Aorta (tissue), 5 donors: ENCODE measurements around the gene ANO6. TPM values are rescaled to one million over a fixed set of nuclear protein-coding genes. Genes with fewer than 3 reads are reported as not detected.
A peak's percentile ranks its signal among the peaks of the same experiment; 100 is the strongest.

ENCODE experiments used
- ATAC-seq: fragments of 200-7000 bp; cut with Tn5 transposase; one replicate; pipeline ENCODE4 v1.9.1; 2022; ENCODE audit warnings: moderate library complexity; ENCODE audit not compliant: low FRiP score
- DNase-seq, 2 donors: peaks; one replicate each; pipeline ENCODE4 v3.0.0-alpha.2; 2020
- H3K27ac ChIP-seq, 2 donors: one replicate each; pipeline ENCODE4 v1.5.1; 2013; ENCODE audit warnings: low read length in 2 of 2, mild to moderate bottlenecking in 2 of 2, moderate library complexity in 2 of 2, control low read depth in 1 of 2, inconsistent platforms in 1 of 2, low read depth in 1 of 2
- H3K27me3 ChIP-seq, 2 donors: one replicate each; pipeline ENCODE4 v1.6.1; 2013; ENCODE audit warnings: control low read depth in 1 of 2, low read length in 1 of 2, mild to moderate bottlenecking in 1 of 2, moderate library complexity in 1 of 2; ENCODE audit not compliant: insufficient read depth in 2 of 2, control insufficient read depth in 1 of 2
- H3K36me3 ChIP-seq, 2 donors: one replicate each; pipeline ENCODE4 v1.6.1; 2013; ENCODE audit warnings: control low read depth in 1 of 2, low read length in 1 of 2, mild to moderate bottlenecking in 1 of 2; ENCODE audit not compliant: insufficient read depth in 2 of 2, control insufficient read depth in 1 of 2
- H3K4me1 ChIP-seq, 2 donors: one replicate each; pipeline ENCODE4 v1.6.1; 2013; ENCODE audit warnings: low read length in 2 of 2, control low read depth in 1 of 2, mild to moderate bottlenecking in 1 of 2, moderate library complexity in 1 of 2; ENCODE audit not compliant: insufficient read depth in 2 of 2, control insufficient read depth in 1 of 2
- H3K4me3 ChIP-seq, 2 donors: one replicate each; pipeline ENCODE4 v1.5.1; 2013; ENCODE audit warnings: low read length in 2 of 2, control low read depth in 1 of 2, mild to moderate bottlenecking in 1 of 2
- H3K9me3 ChIP-seq: one replicate; pipeline ENCODE4 v1.6.1; 2013; ENCODE audit warnings: mild to moderate bottlenecking, low read length; ENCODE audit not compliant: control insufficient read depth
- WGBS, 2 donors: extraction: QIAGEN DNeasy Blood & Tissue Kit; methylation state at CpG; one replicate each; pipeline ENCODE4 v1.1.7; 2013; 5-methylcytosine and 5-hydroxymethylcytosine counted together
- intact Hi-C, 2 donors: fragments of 100-400 bp; cut with DNase I; formaldehyde crosslinking; loops; one replicate each; pipeline versions ENCODE4 v1.14.2 to v1.15.0; 2022
- polyA plus RNA-seq, 2 donors: library from polyadenylated mRNA; stranded (reverse); fragments of 200-250 nt; gene quantifications; one replicate each; pipeline ENCODE4 v1.2.3, GENCODE V29; 2013
- total RNA-seq, 2 donors: library from RNA; stranded (reverse); fragmentation: NEBNext Ultra II Directional; extraction: Animal tissue kit (Norgen Biotek cat#: 25700); gene quantifications; one replicate each; pipeline ENCODE4 v1.2.1, GENCODE V29; 2021
- donor health status: healthy with polysubstance abuse.
- donor health status: Bipolar disorder and iron deficiency.
- donor health status: DM: no; HTN: no; CAD: no.
- donor health status: DM: no; HTN: no; CAD: no.
- donor health status: DM: yes; HTN: yes; CAD: no.

Gene ANO6
- total and polyA plus RNA-seq, 4 donors, result 16.0 to 129 (median 64.6) TPM

DNA sequence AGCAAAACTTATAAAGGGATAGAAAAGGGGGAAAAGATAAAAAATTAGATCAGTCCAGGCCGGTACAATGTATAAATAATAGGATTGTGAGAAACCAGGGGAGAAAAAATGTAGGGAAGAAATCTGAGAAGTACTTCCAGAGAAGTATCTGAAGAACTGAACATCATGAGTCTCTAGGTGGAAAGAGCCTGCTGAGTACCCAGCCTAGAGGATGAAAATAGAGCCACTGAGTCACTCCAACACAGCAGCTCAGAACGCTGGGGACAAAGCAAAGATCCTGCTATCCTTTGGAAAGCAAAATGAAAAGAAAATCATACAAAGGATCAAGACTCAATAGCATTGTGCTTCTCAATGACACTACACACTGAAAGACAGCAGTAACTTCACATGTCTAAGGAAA lies 138.0 kb downstream of the ANO6 start:
- DNase-seq, result no peak
- Histone ChIP-seq H3K27me3 (no peaks in the 10 kb centered on the region), H3K4me1 (peaks cover 2 to 9% of the 10 kb centered on the region in 2 donors), H3K4me3 (no peak overlapping the region), H3K27ac (no peak overlapping the region), H3K9me3 (no peaks in the 10 kb centered on the region), H3K36me3 (peaks cover 0 to 2% of the 10 kb centered on the region in 2 donors)
- WGBS, 2 donors, result 64% methylated on average over 2 of the region's 2 CpGs
- intact Hi-C loops, result no loop called here
- no peak for ATAC-seq

GRCh38 chr12:45354399-45354798 lies 138.5 kb downstream of the ANO6 start:
- peaks cover 0 to 2% of the 10 kb centered on the region in 2 donors for H3K36me3 ChIP-seq
- no peak overlapping the region for H3K27ac ChIP-seq
- ATAC-seq (no peak), DNase-seq (no peak)
- no peaks in the 10 kb centered on the region for H3K9me3 ChIP-seq
- intact Hi-C loops, result no loop called here
- no peak overlapping the region for H3K4me3 ChIP-seq
- peaks cover 2 to 11% of the 10 kb centered on the region in 2 donors for H3K4me1 ChIP-seq
- H3K27me3 ChIP-seq, result no peaks in the 10 kb centered on the region

GRCh38 chr12:45355730-45356129 lies 139.8 kb downstream of the ANO6 start:
- H3K27me3 ChIP-seq, result no peaks in the 10 kb centered on the region
- ATAC-seq (no peak), DNase-seq (no peak)
- intact Hi-C loops, result loop anchor here in 1 of 2 donors (5.0 kb wide), 1 partner anchor 48 kb away; no protein-coding TSS in a partner anchor
- no peaks in the 10 kb centered on the region for H3K9me3 ChIP-seq
- peaks cover 0 to 2% of the 10 kb centered on the region in 2 donors for H3K36me3 ChIP-seq
- peak overlapping the region; percentile 28 to 87 for H3K27ac ChIP-seq
- no peak overlapping the region for H3K4me3 ChIP-seq
- 8 to 13% methylated on average over 3 of the region's 3 CpGs for WGBS, 2 donors
- H3K4me1 ChIP-seq, result peaks cover 2 to 12% of the 10 kb centered on the region in 2 donors

GRCh38 chr12:45356822-45357538 lies 141.1 kb downstream of the ANO6 start:
- DNase-seq, result no peak
- Histone ChIP-seq H3K36me3 (no peaks in the 10 kb centered on the region), H3K27me3 (no peaks in the 10 kb centered on the region), H3K4me1 (peaks cover 2 to 12% of the 10 kb centered on the region in 2 donors), H3K27ac (no peak overlapping the region), H3K9me3 (no peaks in the 10 kb centered on the region), H3K4me3 (no peak overlapping the region)
- peak; percentile 23 for ATAC-seq
- intact Hi-C loops, result loop anchor here in 1 of 2 donors (1.0 to 5.0 kb wide), 2 partner anchors 50 to 141 kb away; partner anchors contain the start of gene ANO6
- WGBS, 2 donors, result 46 to 53% methylated on average over 4 of the region's 4 CpGs

GRCh38 chr12:45357539-45358417 lies 141.9 kb downstream of the ANO6 start:
- intact Hi-C loops, result loop anchor here in 1 of 2 donors (1.0 to 5.0 kb wide), 2 partner anchors 50 to 141 kb away; partner anchors contain the start of gene ANO6
- DNase-seq (peak in 1 of 2 donors; percentile 53), ATAC-seq (peak; percentile 71)
- Histone ChIP-seq H3K4me1 (peaks cover 2 to 12% of the 10 kb centered on the region in 2 donors), H3K36me3 (no peaks in the 10 kb centered on the region), H3K9me3 (no peaks in the 10 kb centered on the region), H3K27ac (peak overlapping the region in 1 of 2 donors; percentile 21), H3K27me3 (no peaks in the 10 kb centered on the region), H3K4me3 (no peak overlapping the region)
- WGBS, 2 donors, result 5 to 6% methylated on average over 4 of the region's 4 CpGs

GRCh38 chr12:45362291-45362690 lies 146.4 kb downstream of the ANO6 start:
- H3K27me3 ChIP-seq, result no peaks in the 10 kb centered on the region
- H3K4me1 ChIP-seq, result peaks cover 2 to 10% of the 10 kb centered on the region in 2 donors
- H3K9me3 ChIP-seq, result no peaks in the 10 kb centered on the region
- intact Hi-C loops, result no loop called here
- H3K36me3 ChIP-seq, result peaks cover 0 to 2% of the 10 kb centered on the region in 2 donors
- H3K4me3 ChIP-seq, result no peak overlapping the region
- no peak for DNase-seq
- no peak for ATAC-seq
- no peak overlapping the region for H3K27ac ChIP-seq

- no peaks in the 10 kb centered on the region for H3K9me3 ChIP-seq
Observed at GRCh38 chr12:45363903-45364302, 148.0 kb downstream of the ANO6 start.

GRCh38 chr12:45368841-45369489 lies 153.1 kb downstream of the ANO6 start:
- no peaks in the 10 kb centered on the region for H3K9me3 ChIP-seq
- H3K4me3 ChIP-seq, result no peak overlapping the region
- no peaks in the 10 kb centered on the region for H3K27me3 ChIP-seq
- WGBS, 2 donors, result 64 to 70% methylated on average over 3 of the region's 3 CpGs
- H3K4me1 ChIP-seq, result peaks cover 0 to 2% of the 10 kb centered on the region in 2 donors
- H3K36me3 ChIP-seq, result peaks cover 5 to 6% of the 10 kb centered on the region in 2 donors
- intact Hi-C loops, result no loop called here
- ATAC-seq, result no peak
- DNase-seq, result no peak
- no peak overlapping the region for H3K27ac ChIP-seq

More at GRCh38 chr12:45363903-45364302, 148.0 kb downstream of the ANO6 start:
- peaks cover 2% of the 10 kb centered on the region in 2 donors for H3K36me3 ChIP-seq
- intact Hi-C loops, result no loop called here
- ATAC-seq, result no peak
- H3K4me1 ChIP-seq, result peaks cover 3 to 4% of the 10 kb centered on the region in 2 donors
- DNase-seq, result no peak
- H3K27me3 ChIP-seq, result no peaks in the 10 kb centered on the region
- no peak overlapping the region for H3K4me3 ChIP-seq
- no peak overlapping the region for H3K27ac ChIP-seq
